HEK293 (cell line): ENCODE measurements around the gene ARMC10.

Experiments used
- CTCF ChIA-PET: fragments of 350-600 bp; formaldehyde crosslinking; extraction: SDS; loops from one replicate; lab custom pipeline; 2021; ENCODE audit warnings: antibody characterized with exemption; lab: Yijun Ruan, JAX
- POLR2A ChIA-PET: fragments of 300-600 bp; formaldehyde crosslinking; extraction: SDS; loops from one replicate; lab custom pipeline; 2020; ENCODE audit warnings: antibody characterized with exemption, inconsistent platforms; lab: Yijun Ruan, JAX
- H3K27ac ChIP-seq: fragments of 200-500 bp; sonication (Bioruptor generic); 2 replicates; pipeline ENCODE4 v1.5.1; 2014; ENCODE audit warnings: low read depth, low read length, control low read depth, inconsistent platforms; ENCODE audit errors: extremely low read depth
- H3K36me3 ChIP-seq, 2 experiments: fragments of 200-500 bp in 1 of 2; sonication (Bioruptor generic) in 1 of 2; 1 replicate in 1 of 2; 2 replicates in 1 of 2; pipeline ENCODE4 v1.5.1; 2014 to 2017; ENCODE audit warnings: inconsistent platforms in 2 of 2, low read length in 2 of 2; ENCODE audit not compliant: control insufficient read depth in 2 of 2, insufficient read depth in 1 of 2
- H3K4me1 ChIP-seq: fragments of 200-500 bp; sonication (Bioruptor generic); 2 replicates; pipeline ENCODE4 v1.5.1; 2014; ENCODE audit warnings: mild to moderate bottlenecking, low read length, inconsistent platforms; ENCODE audit not compliant: control insufficient read depth, insufficient read depth
- H3K4me3 ChIP-seq: 2 replicates; pipeline ENCODE4 v1.5.1; 2011; ENCODE audit warnings: low read depth, mild to moderate bottlenecking, control low read depth, low read length, moderate library complexity
- H3K9me3 ChIP-seq: fragments of 200-500 bp; sonication (Bioruptor generic); 2 replicates; pipeline ENCODE4 v1.5.1; 2014; ENCODE audit warnings: low read depth, low read length, inconsistent platforms; ENCODE audit not compliant: control insufficient read depth, insufficient read depth
- BCL11B ChIP-seq: fragments of 450-650 bp; formaldehyde crosslinking; IDR thresholded peaks from 2 replicates; pipeline ENCODE4 v1.5.1; 2016; ENCODE audit warnings: low read depth, missing biosample characterization, missing genetic modification characterization
- KLF10 ChIP-seq: fragments of 450-650 bp; IDR thresholded peaks from 2 replicates; pipeline ENCODE4 v1.5.1; 2018; ENCODE audit warnings: missing biosample characterization, mild to moderate bottlenecking, missing genetic modification characterization
- MEIS1 ChIP-seq: sonication (generic); formaldehyde crosslinking; IDR thresholded peaks from 2 replicates; pipeline ENCODE4 v1.8.1; 2022; ENCODE audit warnings: missing genetic modification reagents, mild to moderate bottlenecking, borderline replicate concordance
- SCRT2 ChIP-seq: fragments of 450-650 bp; formaldehyde crosslinking; IDR thresholded peaks from 2 replicates; pipeline ENCODE4 v1.5.1; 2016; ENCODE audit warnings: missing biosample characterization, missing genetic modification characterization
- YY1 ChIP-seq: fragments of 450-650 bp; formaldehyde crosslinking; IDR thresholded peaks from 2 replicates; pipeline ENCODE4 v1.5.1; 2018; ENCODE audit warnings: missing biosample characterization, missing genetic modification characterization
- ZFHX2 ChIP-seq: fragments of 450-650 bp; formaldehyde crosslinking; conservative IDR thresholded peaks from 2 replicates; pipeline ENCODE4 v1.5.1; 2016; ENCODE audit warnings: missing biosample characterization, missing genetic modification characterization
- ZNF133 ChIP-seq: fragments of 450-650 bp; formaldehyde crosslinking; IDR thresholded peaks from 2 replicates; pipeline ENCODE4 v1.5.1; 2016; ENCODE audit warnings: missing biosample characterization, missing genetic modification characterization
- ZNF140 ChIP-seq: fragments of 450-650 bp; formaldehyde crosslinking; IDR thresholded peaks from 2 replicates; pipeline ENCODE4 v1.5.1; 2016; ENCODE audit warnings: missing biosample characterization, missing genetic modification characterization
- ZNF2 ChIP-seq: fragments of 450-650 bp; formaldehyde crosslinking; IDR thresholded peaks from 2 replicates; pipeline ENCODE4 v1.5.1; 2016; ENCODE audit warnings: missing biosample characterization, missing genetic modification characterization
- ZNF354C ChIP-seq: fragments of 450-650 bp; formaldehyde crosslinking; IDR thresholded peaks from 2 replicates; pipeline ENCODE4 v1.5.1; 2016; ENCODE audit warnings: missing biosample characterization, missing genetic modification characterization, low read depth, borderline replicate concordance
- ZNF391 ChIP-seq: fragments of 450-650 bp; formaldehyde crosslinking; IDR thresholded peaks from 2 replicates; pipeline ENCODE4 v1.5.1; 2016; ENCODE audit warnings: low read depth, missing biosample characterization, missing genetic modification characterization, borderline replicate concordance
- ZNF501 ChIP-seq: fragments of 450-650 bp; formaldehyde crosslinking; IDR thresholded peaks from 2 replicates; pipeline ENCODE4 v1.5.1; 2016; ENCODE audit warnings: missing biosample characterization, missing genetic modification characterization
- ZNF600 ChIP-seq: fragments of 450-650 bp; formaldehyde crosslinking; IDR thresholded peaks from 2 replicates; pipeline ENCODE4 v1.5.1; 2016; ENCODE audit warnings: missing biosample characterization, missing genetic modification characterization
- ZNF624 ChIP-seq: fragments of 450-650 bp; formaldehyde crosslinking; IDR thresholded peaks from 2 replicates; pipeline ENCODE4 v1.5.1; 2017; ENCODE audit warnings: missing biosample characterization, missing genetic modification characterization
- ZNF76 ChIP-seq: fragments of 450-650 bp; formaldehyde crosslinking; IDR thresholded peaks from 2 replicates; pipeline ENCODE4; 2016; ENCODE audit warnings: low read depth, missing biosample characterization, missing genetic modification characterization, borderline replicate concordance
- ZNF776 ChIP-seq: fragments of 450-650 bp; formaldehyde crosslinking; IDR thresholded peaks from 2 replicates; pipeline ENCODE4 v1.5.0; 2017; ENCODE audit warnings: missing biosample characterization, missing genetic modification characterization, borderline replicate concordance
- ZXDB ChIP-seq: fragments of 450-650 bp; formaldehyde crosslinking; IDR thresholded peaks from 2 replicates; pipeline ENCODE4 v1.5.1; 2016; ENCODE audit warnings: missing biosample characterization, missing genetic modification characterization
- TF ChIP-seq, protein P1 (sequence below): fragments of 450-650 bp; formaldehyde crosslinking; IDR thresholded peaks from 2 replicates; pipeline ENCODE4 v1.5.1; 2016; ENCODE audit warnings: missing biosample characterization, missing genetic modification characterization
- TF ChIP-seq, protein P2 (sequence below): fragments of 450-650 bp; formaldehyde crosslinking; IDR thresholded peaks from 2 replicates; pipeline ENCODE4 v1.5.1; 2016; ENCODE audit warnings: missing biosample characterization, missing genetic modification characterization, low read depth
- TF ChIP-seq, protein P3 (sequence below): fragments of 450-650 bp; IDR thresholded peaks from 2 replicates; pipeline ENCODE4 v1.5.1; 2018; ENCODE audit warnings: missing biosample characterization, mild to moderate bottlenecking, missing genetic modification characterization
- TF ChIP-seq, protein P4 (sequence below): fragments of 450-650 bp; formaldehyde crosslinking; IDR thresholded peaks from 2 replicates; pipeline ENCODE4 v1.5.1; 2016; ENCODE audit warnings: missing biosample characterization, missing genetic modification characterization

Gene ARMC10

DNA sequence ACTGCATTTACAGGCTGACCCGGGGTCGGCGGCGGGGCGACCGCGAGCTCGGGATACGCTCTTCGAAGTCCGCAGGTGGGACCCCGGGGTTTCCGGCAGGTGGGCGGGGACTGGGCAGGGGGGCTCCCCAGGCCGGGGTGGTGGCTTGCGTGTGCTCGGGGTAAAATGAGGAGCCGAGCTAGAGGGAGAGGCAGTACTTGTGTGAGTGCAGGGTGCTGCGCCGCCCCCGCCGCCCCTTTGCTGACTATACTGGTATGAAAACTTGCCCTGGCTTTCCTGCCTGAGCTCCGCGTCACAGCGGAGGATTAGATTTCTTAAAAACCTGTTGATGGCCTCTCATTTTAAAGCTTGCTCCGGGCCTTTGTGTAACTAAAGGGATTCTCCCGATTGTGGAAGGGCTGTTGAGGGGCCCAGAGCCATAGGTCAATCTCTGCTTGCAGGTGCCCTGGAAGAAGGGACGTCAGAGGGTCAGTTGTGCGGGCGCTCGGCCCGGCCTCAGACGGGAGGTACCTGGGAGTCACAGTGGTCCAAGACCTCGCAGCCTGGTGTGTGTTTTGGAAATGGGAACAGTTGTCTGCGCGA is 488 bp downstream of the ARMC10 start (continued):
- TF ChIP-seq, protein P1, sequence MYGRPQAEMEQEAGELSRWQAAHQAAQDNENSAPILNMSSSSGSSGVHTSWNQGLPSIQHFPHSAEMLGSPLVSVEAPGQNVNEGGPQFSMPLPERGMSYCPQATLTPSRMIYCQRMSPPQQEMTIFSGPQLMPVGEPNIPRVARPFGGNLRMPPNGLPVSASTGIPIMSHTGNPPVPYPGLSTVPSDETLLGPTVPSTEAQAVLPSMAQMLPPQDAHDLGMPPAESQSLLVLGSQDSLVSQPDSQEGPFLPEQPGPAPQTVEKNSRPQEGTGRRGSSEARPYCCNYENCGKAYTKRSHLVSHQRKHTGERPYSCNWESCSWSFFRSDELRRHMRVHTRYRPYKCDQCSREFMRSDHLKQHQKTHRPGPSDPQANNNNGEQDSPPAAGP (tag by site-specific recombination): no peak
- TF ChIP-seq ZNF140 (tag by site-specific recombination): no peak
- peak; percentile 96 for TF ChIP-seq SCRT2 (tag by site-specific recombination)
- TF ChIP-seq ZNF624 (tag by site-specific recombination): no peak
- TF ChIP-seq ZNF776: no peak
- TF ChIP-seq KLF10: no peak
- TF ChIP-seq ZNF354C: no peak

DNA sequence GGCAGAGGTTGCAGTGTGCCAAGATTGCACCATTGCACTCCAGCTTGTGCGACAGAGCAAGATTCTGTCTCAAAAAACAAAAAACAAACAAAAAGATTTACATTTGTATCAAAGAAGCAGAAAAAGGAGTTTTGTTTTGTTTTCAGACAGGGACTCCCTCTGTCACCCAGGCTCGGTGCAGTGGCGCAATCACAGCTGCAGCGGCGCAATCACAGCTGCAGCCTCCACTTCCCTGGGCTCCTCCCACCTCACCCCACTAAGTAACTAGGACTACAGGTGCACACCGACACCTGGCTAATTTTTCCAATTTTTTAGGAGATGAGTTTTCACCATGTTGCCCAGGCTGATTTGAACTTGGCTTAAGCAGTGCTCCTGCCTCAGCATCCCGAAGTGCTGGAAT is 1.8 kb downstream of the ARMC10 start:
- Histone ChIP-seq H3K36me3 (no peaks in the 10 kb centered on the region; a peak in 1 of 3 replicates), H3K9me3 (no peaks in the 10 kb centered on the region), H3K4me3 (no peak overlapping the region), H3K4me1 (no peaks in the 10 kb centered on the region), H3K27ac (no peak overlapping the region)
- ChIA-PET CTCF (interaction anchor here (0.7 kb wide), 1 partner anchor 41 kb away, joined by 3 read pairs; no protein-coding TSS in a partner anchor), POLR2A (no interaction called here)
- no peak for TF ChIP-seq ZNF2 (tag by site-specific recombination)
- TF ChIP-seq, protein P2, sequence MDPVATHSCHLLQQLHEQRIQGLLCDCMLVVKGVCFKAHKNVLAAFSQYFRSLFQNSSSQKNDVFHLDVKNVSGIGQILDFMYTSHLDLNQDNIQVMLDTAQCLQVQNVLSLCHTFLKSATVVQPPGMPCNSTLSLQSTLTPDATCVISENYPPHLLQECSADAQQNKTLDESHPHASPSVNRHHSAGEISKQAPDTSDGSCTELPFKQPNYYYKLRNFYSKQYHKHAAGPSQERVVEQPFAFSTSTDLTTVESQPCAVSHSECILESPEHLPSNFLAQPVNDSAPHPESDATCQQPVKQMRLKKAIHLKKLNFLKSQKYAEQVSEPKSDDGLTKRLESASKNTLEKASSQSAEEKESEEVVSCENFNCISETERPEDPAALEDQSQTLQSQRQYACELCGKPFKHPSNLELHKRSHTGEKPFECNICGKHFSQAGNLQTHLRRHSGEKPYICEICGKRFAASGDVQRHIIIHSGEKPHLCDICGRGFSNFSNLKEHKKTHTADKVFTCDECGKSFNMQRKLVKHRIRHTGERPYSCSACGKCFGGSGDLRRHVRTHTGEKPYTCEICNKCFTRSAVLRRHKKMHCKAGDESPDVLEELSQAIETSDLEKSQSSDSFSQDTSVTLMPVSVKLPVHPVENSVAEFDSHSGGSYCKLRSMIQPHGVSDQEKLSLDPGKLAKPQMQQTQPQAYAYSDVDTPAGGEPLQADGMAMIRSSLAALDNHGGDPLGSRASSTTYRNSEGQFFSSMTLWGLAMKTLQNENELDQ (tag by site-specific recombination): no peak
- TF ChIP-seq, protein P3, sequence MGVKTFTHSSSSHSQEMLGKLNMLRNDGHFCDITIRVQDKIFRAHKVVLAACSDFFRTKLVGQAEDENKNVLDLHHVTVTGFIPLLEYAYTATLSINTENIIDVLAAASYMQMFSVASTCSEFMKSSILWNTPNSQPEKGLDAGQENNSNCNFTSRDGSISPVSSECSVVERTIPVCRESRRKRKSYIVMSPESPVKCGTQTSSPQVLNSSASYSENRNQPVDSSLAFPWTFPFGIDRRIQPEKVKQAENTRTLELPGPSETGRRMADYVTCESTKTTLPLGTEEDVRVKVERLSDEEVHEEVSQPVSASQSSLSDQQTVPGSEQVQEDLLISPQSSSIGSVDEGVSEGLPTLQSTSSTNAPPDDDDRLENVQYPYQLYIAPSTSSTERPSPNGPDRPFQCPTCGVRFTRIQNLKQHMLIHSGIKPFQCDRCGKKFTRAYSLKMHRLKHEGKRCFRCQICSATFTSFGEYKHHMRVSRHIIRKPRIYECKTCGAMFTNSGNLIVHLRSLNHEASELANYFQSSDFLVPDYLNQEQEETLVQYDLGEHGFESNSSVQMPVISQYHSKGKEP: peak; percentile 87

DNA sequence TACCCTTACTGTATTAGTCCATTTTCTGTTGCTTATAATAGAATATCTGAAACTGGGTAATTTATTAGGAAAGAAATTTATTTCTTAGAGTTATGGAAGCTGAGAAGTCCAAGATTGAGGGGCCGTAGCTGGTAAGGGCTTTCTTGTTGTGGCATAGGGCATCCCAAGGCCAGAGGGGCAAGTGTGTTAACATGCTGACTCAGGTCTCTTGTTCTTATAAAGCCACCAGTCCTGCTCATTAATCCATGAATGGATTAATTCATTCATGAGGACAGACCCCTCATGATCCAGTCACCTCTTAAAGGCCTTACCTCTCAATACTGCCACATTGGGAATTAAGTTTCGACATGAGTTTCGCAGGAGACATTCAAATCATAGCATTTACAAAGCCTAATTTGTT is 2.4 kb downstream of the ARMC10 start:
- ChIA-PET CTCF (interaction anchor here (0.7 kb wide), 1 partner anchor 42 kb away, joined by 3 read pairs; no protein-coding TSS in a partner anchor), POLR2A (no interaction called here)
- H3K4me3 ChIP-seq: no peak overlapping the region
- no peaks in the 10 kb centered on the region; a peak in 1 of 3 replicates for H3K36me3 ChIP-seq
- H3K4me1 ChIP-seq: no peaks in the 10 kb centered on the region
- TF ChIP-seq ZNF76 (tag by site-specific recombination) (no peak), MEIS1 (CRISPR knock-in tag) (no peak), ZNF391 (no peak), YY1 (tag by site-specific recombination) (no peak), ZNF600 (tag by site-specific recombination) (no peak), ZNF501 (no peak), ZXDB (no peak), ZFHX2 (no peak), BCL11B (tag by site-specific recombination) (no peak), ZNF133 (tag by site-specific recombination) (no peak)
- TF ChIP-seq, protein P4, sequence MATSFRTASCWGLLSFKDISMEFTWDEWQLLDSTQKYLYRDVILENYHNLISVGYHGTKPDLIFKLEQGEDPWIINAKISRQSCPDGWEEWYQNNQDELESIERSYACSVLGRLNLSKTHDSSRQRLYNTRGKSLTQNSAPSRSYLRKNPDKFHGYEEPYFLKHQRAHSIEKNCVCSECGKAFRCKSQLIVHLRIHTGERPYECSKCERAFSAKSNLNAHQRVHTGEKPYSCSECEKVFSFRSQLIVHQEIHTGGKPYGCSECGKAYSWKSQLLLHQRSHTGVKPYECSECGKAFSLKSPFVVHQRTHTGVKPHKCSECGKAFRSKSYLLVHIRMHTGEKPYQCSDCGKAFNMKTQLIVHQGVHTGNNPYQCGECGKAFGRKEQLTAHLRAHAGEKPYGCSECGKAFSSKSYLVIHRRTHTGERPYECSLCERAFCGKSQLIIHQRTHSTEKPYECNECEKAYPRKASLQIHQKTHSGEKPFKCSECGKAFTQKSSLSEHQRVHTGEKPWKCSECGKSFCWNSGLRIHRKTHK (tag by site-specific recombination): no peak
- no peaks in the 10 kb centered on the region for H3K9me3 ChIP-seq
- no peak overlapping the region for H3K27ac ChIP-seq
